Lung microvascular endothelial cell (primary cell): ENCODE measurements around the gene ACTN1. TPM values are rescaled to one million over a fixed set of nuclear protein-coding genes. Genes with fewer than 3 reads are reported as not detected.

ENCODE experiments used
- DNase-seq, 2 donors: peaks; one replicate each; pipeline versions ENCODE4 v3.0.0 to v3.0.0-alpha.2; 2010; ENCODE audit warnings: low read depth in 2 of 2
- total RNA-seq: library from RNA; depleted of rRNA; stranded (reverse); fragments of >200 nt; gene quantifications from 2 replicates; pipeline ENCODE4 v1.2.1, GENCODE V29; 2014

The ACTN1 gene
- total RNA-seq, 1 donor from 2014 or later = 219 TPM

DNA sequence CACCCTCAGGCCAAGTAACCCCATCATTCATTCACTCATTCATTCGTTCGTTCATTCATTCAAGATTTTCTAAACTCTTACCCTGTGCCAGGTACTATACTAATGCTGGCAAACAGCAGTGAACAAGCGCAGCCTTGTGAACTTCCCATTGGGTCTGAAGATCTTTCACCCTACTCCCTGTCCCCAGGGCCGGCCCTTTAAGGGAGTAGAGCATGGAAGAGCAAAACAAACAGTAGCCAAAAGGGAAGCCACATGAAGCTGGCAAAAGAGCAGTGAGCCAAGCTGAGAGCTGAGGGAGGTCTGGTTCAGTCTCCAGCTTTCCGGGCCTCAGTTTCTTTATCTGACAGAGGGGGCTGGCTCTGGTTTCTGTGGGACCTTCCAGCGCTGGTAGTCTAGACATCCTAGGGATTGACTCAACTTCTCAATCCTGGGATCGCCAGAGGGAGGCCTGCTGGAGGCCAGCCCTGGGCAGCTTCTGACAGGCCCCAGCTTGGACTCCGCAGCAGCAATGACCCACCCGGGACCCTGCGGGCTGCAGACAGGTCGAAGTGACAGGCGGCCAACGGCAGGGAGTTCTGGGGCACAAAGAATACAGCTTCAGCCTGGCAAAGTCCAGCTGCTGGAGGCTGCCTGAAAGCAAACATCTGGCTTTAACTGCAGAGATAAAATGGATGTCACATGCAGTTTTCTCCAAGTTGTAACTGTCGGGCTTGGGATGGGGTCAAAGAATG is 27.1 kb downstream of the ACTN1 start:
- no peak for DNase-seq

GRCh38 chr14:68951035-68951797 is 27.9 kb downstream of the ACTN1 start:
- peak in 1 of 2 donors; percentile 86 for DNase-seq

DNA sequence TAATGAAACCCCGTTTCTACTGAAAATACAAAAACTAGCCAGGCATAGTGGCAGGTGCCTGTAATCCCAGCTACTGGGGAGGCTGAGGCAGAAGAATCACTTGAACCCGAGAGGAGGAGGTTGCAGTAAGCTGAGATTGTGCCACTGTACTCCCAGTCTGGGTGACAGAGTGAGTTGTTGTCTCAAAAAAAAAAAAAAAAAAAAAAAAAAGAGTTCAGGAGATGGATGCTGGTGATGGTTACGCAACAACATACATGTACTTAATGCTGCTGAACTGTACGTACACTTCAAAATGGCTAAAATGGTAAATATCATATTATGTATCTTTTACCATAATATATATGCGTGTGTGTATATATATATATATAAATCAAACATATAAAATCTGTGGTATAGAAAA is 29.0 kb downstream of the ACTN1 start:
- DNase-seq = no peak

DNA sequence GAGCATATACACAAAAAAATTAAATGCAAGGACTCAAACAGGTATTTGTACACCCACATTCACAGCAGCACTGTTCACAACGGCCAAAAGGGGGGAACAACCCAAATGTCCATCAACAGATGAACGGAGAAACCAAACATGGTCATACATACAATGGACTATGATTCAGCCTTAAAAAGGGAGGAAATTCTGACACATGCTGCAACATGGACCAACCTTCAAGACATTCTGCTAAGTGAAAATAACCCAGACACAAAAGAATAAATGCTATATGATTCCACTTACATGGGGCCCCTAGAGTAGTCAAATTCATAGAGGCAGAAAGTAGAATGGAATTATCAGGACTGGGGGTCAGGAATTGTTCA is 29.5 kb downstream of the ACTN1 start:
- peak; percentile 39 to 69 for DNase-seq

DNA sequence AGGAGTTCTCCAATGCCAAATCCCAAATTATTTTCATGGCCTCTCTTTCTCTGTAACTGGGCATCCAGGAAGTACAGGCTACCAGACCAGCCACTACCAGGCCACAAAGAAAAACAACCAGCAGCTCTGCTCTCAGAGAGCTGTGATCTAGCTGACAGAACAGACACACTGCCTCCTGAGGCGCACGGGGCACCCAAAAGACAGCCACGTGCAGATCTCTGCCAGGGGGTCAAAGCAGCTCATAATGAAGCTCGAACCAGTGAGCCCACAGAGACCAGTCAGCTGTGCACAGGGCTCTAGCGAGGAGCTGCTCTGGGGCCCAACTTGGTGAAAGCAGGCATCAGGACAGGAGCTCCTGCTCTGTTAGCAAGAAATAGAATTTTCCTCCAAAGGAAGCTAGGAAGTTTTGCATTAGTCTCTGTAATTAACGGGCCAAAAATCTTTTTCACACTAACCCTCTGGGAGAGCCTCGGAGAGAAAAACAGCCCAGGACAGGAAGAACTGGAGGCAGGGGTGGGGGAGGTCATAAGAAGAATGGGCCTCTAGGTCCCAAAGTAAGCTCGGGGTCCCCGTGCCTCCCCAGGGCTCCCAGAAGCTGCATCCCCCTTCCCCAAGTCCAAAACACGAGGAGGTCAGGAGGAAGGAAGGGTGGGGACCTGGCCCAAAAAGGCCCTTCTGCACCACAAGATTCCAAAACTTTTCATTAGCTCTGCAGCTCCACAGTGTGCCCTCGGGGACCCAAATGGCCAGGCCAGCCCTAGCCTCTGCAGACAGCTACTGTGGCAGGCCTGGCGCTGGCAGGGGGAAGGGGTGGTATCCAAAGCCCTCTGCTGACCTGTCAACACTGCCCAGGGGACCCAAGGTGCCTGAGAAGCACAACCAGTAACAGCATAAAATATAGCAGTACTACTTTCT is 30.2 kb downstream of the ACTN1 start:
- no peak for DNase-seq

- peak; percentile 38 to 67 for DNase-seq
These were observed 31.3 kb downstream of the ACTN1 start for GRCh38 chr14:68947802-68948201.

DNA sequence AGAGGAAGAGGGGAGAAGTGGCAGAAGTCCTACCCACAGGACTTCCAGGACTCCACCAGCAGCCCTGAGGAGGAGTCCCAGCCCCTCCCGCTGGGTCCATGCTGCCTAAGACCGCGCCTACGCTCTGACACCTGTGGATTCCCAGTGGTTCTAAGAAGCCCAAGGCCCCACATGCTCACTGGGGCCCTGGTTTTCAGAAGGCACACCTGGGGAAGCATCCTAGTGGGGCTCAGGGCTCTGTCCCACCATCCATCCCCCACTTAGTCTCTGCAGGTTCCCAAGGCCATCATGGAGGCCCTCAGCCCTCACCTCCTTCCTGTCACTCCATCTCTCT is 32.6 kb downstream of the ACTN1 start:
- no peak for DNase-seq

GRCh38 chr14:68945585-68946488 is 33.3 kb downstream of the ACTN1 start:
- DNase-seq = no peak

DNA sequence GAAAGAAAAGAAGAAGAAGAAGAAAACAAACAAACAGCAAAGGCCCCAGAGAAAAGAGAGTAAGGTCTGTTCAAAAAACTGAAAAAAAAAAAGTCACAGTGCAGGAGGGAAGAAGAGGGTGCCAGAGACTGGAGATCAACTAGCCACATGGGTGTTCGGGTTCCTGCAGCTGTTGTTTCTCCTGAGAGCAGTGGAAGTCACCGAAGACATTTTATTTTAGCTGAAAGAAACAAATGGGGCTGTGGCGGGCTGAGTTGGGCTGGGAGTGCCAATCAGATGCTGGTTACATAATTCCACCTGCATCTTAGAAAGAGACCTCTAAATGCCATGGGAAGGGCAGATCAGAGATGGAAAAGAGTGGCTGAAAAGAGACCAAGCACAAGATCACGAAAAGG is 33.9 kb downstream of the ACTN1 start:
- DNase-seq = no peak

DNA sequence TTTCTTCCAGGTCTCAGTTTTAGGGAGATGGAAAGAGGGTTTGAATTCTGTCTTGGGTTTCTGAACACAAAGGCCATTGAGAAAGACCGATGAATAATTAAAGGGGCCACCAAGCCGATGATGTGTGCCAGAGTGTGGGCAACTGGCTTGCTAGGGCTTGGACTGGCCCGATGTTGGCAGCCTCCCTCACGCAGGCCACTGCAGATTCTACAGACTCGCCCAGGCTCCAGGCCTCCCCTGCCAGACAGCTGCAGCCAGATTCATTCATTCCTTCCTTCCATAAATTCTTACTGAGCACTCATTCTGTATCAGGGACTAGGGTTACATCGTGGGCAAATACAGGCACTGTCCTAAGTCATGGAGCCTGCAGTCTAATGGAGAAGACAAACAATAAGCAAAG is 34.9 kb downstream of the ACTN1 start:
- DNase-seq = no peak

DNA sequence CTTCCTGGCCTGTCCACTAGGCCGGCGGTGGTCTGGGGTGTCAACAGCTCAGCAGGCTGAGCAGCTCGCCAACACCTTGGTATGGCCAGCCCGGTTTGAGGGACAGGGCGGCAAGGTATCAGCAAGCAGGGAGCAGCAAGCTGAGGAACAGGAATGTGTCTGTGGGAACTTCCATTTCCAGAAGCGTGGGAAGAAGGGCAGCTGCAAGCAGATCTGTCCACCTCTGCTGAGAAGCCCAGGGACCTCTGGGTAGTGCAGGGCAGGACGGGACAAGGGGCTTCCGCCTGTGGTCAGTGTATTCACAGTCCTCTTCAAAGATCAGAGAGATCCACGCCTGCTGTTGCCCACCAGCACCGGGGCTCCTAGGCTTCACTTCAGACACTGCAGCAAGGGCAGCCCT is 36.0 kb downstream of the ACTN1 start:
- no peak for DNase-seq

DNA sequence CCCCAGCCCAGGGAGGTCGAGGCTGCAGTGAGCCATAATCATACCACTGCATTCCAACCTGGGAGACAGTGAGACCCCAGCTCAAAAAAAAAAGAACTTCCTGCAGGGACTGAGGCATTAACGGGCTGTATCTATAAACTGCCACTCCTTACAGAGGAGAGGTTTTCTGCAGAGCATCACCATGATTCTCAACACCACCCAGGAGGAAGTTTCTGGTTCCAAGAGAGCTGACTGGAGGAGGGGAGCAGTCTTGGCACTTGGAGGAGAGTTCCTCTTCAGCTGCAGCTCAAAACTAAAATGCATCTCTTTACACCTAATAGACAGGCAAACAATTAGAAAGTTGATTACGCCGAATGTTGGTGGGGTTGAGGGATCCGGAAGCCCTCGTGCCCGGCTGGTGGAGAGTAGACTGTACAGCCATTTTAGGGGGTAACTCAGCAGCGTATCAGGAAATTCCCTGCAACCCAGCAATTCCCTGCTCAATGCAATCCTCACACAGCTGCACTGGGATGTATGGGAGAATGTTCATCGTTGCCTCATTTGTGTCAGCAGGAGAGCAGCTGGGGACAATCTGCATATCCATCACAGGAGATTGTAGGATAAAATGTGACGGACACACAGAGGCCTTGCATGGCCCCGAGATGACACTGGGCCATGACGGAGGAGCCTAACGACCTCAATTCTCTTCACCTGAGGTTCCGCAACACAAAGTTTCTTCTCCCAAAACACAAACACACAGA is 36.6 kb downstream of the ACTN1 start:
- no peak for DNase-seq

DNA sequence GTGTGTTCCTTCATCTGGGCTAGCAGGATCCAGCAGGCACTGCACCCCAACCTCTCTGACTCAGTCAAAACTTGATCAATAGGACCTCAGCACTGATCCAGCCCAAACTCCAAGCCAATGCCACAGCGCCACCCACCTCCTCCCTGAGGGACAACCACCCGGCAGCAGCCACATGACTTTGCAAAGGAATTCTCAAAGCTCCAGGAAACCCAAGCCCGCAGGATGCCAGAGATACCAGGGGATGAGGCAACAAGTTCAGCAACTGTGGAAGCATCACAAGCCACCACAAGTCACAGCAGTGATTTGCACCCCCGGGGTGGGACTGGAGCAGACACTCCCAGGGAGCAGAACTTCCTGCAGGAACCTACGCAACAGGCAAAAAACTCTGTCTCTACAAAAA is 37.3 kb downstream of the ACTN1 start:
- peak; percentile 61 to 80 for DNase-seq

- DNase-seq = no peak
These were observed 38.4 kb downstream of the ACTN1 start for GRCh38 chr14:68940614-68941185.

DNA sequence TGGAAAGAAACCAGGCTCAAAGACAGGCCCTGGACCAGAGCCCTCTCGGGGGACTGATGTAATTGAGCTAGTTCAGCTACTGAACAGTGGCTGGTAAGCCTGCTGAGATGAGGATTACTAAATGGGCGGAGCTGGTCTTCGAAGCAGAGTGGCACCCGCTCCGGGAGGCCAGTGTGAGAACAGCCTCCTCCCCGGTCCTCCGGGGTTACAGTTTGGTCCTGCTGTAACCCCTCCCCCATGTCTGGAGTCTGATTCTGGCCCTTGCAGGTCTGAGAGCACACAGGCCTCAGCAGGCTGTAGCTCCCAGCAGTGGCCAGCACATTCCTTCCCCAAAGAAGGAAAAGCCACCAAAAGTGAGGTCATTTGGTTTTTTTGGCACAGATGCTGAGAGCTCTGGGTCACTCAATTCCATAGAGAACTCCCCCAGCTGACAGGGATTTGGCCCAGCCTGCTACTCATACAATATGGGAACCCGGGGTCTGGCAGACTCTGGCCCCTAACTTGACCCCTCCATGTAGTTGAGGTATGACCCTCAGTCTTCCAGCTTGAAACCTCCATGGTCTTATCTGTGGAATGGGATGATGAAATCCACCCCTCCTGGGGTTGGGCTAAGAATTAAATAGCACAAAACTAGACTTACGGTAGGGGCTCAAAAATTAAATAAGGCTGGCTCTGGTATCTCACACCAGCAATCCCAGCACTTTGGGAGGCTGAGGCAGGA is 39.0 kb downstream of the ACTN1 start:
- peak; percentile 93 to 95 for DNase-seq

GRCh38 chr14:68939181-68939892 is 39.8 kb downstream of the ACTN1 start:
- no peak for DNase-seq

- DNase-seq = peak; percentile 40 to 66
These were observed 40.6 kb downstream of the ACTN1 start for GRCh38 chr14:68938271-68939150.
